Measurements from ENCODE around the gene PDLIM1.

DNA sequence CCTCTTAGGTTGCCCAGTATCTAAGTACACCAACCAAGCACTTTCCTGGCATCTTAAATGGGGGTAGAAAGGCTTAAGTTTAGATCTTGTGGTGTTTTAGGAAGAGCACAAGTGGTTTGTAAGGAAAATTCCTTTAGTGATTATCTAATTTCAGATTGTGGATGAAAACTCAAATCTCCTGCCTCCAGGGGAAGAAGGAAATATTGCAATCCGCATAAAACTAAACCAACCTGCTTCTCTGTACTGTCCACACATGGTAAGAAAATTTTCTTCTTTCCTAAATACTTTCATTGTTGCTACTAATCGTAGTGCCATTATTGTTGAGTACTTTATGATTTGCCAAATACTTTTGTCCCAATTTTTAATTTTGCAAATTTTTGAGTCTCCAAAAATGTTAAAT lies 65.7 kb downstream of the PDLIM1 start:
- no peak for TF ChIP-seq ZNF274 (IDR thresholded peaks at IDR 0.05; ENCODE audit: insufficient read depth, insufficient read length)
- no peak for TF ChIP-seq BCL11A (IDR thresholded peaks at IDR 0.05; ENCODE audit: low read depth, low read length)
- TF ChIP-seq, protein P1, sequence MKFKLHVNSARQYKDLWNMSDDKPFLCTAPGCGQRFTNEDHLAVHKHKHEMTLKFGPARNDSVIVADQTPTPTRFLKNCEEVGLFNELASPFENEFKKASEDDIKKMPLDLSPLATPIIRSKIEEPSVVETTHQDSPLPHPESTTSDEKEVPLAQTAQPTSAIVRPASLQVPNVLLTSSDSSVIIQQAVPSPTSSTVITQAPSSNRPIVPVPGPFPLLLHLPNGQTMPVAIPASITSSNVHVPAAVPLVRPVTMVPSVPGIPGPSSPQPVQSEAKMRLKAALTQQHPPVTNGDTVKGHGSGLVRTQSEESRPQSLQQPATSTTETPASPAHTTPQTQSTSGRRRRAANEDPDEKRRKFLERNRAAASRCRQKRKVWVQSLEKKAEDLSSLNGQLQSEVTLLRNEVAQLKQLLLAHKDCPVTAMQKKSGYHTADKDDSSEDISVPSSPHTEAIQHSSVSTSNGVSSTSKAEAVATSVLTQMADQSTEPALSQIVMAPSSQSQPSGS (IDR thresholded peaks at IDR 0.05; ENCODE audit: low read length), result no peak
- TF ChIP-seq EED (IDR thresholded peaks at IDR 0.05; ENCODE audit: low read depth), result no peak
- TF ChIP-seq, protein P2, sequence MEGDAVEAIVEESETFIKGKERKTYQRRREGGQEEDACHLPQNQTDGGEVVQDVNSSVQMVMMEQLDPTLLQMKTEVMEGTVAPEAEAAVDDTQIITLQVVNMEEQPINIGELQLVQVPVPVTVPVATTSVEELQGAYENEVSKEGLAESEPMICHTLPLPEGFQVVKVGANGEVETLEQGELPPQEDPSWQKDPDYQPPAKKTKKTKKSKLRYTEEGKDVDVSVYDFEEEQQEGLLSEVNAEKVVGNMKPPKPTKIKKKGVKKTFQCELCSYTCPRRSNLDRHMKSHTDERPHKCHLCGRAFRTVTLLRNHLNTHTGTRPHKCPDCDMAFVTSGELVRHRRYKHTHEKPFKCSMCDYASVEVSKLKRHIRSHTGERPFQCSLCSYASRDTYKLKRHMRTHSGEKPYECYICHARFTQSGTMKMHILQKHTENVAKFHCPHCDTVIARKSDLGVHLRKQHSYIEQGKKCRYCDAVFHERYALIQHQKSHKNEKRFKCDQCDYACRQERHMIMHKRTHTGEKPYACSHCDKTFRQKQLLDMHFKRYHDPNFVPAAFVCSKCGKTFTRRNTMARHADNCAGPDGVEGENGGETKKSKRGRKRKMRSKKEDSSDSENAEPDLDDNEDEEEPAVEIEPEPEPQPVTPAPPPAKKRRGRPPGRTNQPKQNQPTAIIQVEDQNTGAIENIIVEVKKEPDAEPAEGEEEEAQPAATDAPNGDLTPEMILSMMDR (IDR thresholded peaks at IDR 0.05 in 2 of 3, conservative IDR thresholded peaks at IDR 0.05 in 1 of 3; ENCODE audit: control insufficient read depth in 2 of 3, extremely low read depth in 1 of 3, insufficient read depth in 1 of 3, low read depth in 3 of 3, low read length in 3 of 3), result no peak
- TF ChIP-seq, protein P3, sequence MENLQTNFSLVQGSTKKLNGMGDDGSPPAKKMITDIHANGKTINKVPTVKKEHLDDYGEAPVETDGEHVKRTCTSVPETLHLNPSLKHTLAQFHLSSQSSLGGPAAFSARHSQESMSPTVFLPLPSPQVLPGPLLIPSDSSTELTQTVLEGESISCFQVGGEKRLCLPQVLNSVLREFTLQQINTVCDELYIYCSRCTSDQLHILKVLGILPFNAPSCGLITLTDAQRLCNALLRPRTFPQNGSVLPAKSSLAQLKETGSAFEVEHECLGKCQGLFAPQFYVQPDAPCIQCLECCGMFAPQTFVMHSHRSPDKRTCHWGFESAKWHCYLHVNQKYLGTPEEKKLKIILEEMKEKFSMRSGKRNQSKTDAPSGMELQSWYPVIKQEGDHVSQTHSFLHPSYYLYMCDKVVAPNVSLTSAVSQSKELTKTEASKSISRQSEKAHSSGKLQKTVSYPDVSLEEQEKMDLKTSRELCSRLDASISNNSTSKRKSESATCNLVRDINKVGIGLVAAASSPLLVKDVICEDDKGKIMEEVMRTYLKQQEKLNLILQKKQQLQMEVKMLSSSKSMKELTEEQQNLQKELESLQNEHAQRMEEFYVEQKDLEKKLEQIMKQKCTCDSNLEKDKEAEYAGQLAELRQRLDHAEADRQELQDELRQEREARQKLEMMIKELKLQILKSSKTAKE (IDR thresholded peaks at IDR 0.05; ENCODE audit: low read depth, poor library complexity, severe bottlenecking), result no peak
- no peak for TF ChIP-seq CBX3 (IDR thresholded peaks at IDR 0.05; ENCODE audit: borderline replicate concordance, low read depth)
- no peak for TF ChIP-seq NRF1 (conservative IDR thresholded peaks at IDR 0.05; ENCODE audit: low read depth, low read length)
- TF ChIP-seq JUND (IDR thresholded peaks at IDR 0.05; ENCODE audit: low read depth, low read length), result no peak
- no peak for TF ChIP-seq BHLHE40 (IDR thresholded peaks at IDR 0.05; ENCODE audit: borderline replicate concordance in 1 of 2, low read depth in 2 of 2, low read length in 1 of 2)
- no peak for TF ChIP-seq SUPT20H (IDR thresholded peaks at IDR 0.05; ENCODE audit: borderline replicate concordance, control insufficient read depth, low read depth, low read length)
- TF ChIP-seq CHD2 (IDR thresholded peaks at IDR 0.05; ENCODE audit: borderline replicate concordance, low read depth, low read length), result no peak
- TF ChIP-seq TAF1 (IDR thresholded peaks at IDR 0.05; ENCODE audit: borderline replicate concordance, low read depth, low read length), result no peak

All from GM12878 (cell line).